Measurements from ENCODE around the gene NMNAT2. TPM values are rescaled to one million over a fixed set of nuclear protein-coding genes. Genes with fewer than 3 reads are reported as not detected.

NMNAT2 gene
- total RNA-seq, 1 donor from 2014 or later = 0.49 TPM

GRCh38 chr1:183296782-183297181, 121.4 kb downstream of the NMNAT2 start:
- Mint-ChIP-seq H3K27me3 (ENCODE audit: insufficient read depth, low read depth) (peaks cover 4% of the 10 kb centered on the region), H3K4me3 (no peak overlapping the region), H3K9me3 (no peaks in the 10 kb centered on the region), H3K4me1 (peaks cover 10% of the 10 kb centered on the region), H3K27ac (no peak overlapping the region), H3K36me3 (no peaks in the 10 kb centered on the region)
- H2AFZ ChIP-seq (replicated peaks) = no peak overlapping the region
- peaks cover 18% of the 10 kb centered on the region for H3K4me1 ChIP-seq
- H3K27me3 ChIP-seq = no peaks in the 10 kb centered on the region
- H3F3A ChIP-seq (ENCODE audit: low read depth) = no peaks in the 10 kb centered on the region
- H3K27ac ChIP-seq = no peak overlapping the region
- no peak overlapping the region for H3K9ac ChIP-seq
- no peak overlapping the region for H3K4me3 ChIP-seq
- TF ChIP-seq CTCF (IDR thresholded peaks at IDR 0.05) (no peak), EZH2phosphoT487 (IDR thresholded peaks at IDR 0.05) (no peak)
- H3K36me3 ChIP-seq = no peaks in the 10 kb centered on the region
- H3K9me3 ChIP-seq (ENCODE audit: low read depth) = no peaks in the 10 kb centered on the region
- H3K79me2 ChIP-seq (ENCODE audit: low read depth) = no peaks in the 10 kb centered on the region
- H4K20me1 ChIP-seq (ENCODE audit: low read depth) = no peaks in the 10 kb centered on the region
- no peak for DNase-seq (ENCODE audit: low spot score)
- no peak overlapping the region for H3K4me2 ChIP-seq

- H3K27me3 ChIP-seq = no peaks in the 10 kb centered on the region
- H3K36me3 ChIP-seq = no peaks in the 10 kb centered on the region
- TF ChIP-seq CTCF (IDR thresholded peaks at IDR 0.05) (no peak), EZH2 (IDR thresholded peaks at IDR 0.05) (no peak), EZH2phosphoT487 (IDR thresholded peaks at IDR 0.05) (no peak)
- DNase-seq (ENCODE audit: low spot score) = no peak
- no peak overlapping the region for H3K4me3 Mint-ChIP-seq
- H3K9me3 ChIP-seq (ENCODE audit: low read depth) = no peaks in the 10 kb centered on the region
- H3K4me3 ChIP-seq = no peak overlapping the region
- H3K9ac ChIP-seq = no peak overlapping the region
- H3K4me2 ChIP-seq = no peak overlapping the region
- H3K4me1 ChIP-seq = peaks cover 18% of the 10 kb centered on the region
- H4K20me1 ChIP-seq (ENCODE audit: low read depth) = no peaks in the 10 kb centered on the region
- no peak overlapping the region for H2AFZ ChIP-seq (replicated peaks)
- H3F3A ChIP-seq (ENCODE audit: low read depth) = no peaks in the 10 kb centered on the region
- peaks cover 4% of the 10 kb centered on the region for H3K27me3 Mint-ChIP-seq (ENCODE audit: insufficient read depth, low read depth)
- H3K4me1 Mint-ChIP-seq = peaks cover 12% of the 10 kb centered on the region
- no peak overlapping the region for H3K27ac ChIP-seq
- H3K36me3 Mint-ChIP-seq = no peaks in the 10 kb centered on the region
- no peaks in the 10 kb centered on the region for H3K9me3 Mint-ChIP-seq
- H3K79me2 ChIP-seq (ENCODE audit: low read depth) = no peaks in the 10 kb centered on the region
- no peak overlapping the region for H3K27ac Mint-ChIP-seq
Measured at GRCh38 chr1:183295521-183295920, 122.7 kb downstream of the NMNAT2 start.

GRCh38 chr1:183293876-183294275, 124.3 kb downstream of the NMNAT2 start:
- Histone ChIP-seq H3K79me2 (ENCODE audit: low read depth) (no peaks in the 10 kb centered on the region), H3K36me3 (no peaks in the 10 kb centered on the region), H3K4me1 (peaks cover 18% of the 10 kb centered on the region), H3K9me3 (ENCODE audit: low read depth) (no peaks in the 10 kb centered on the region), H3K27ac (no peak overlapping the region), H3F3A (ENCODE audit: low read depth) (no peaks in the 10 kb centered on the region), H3K9ac (no peak overlapping the region), H3K4me3 (no peak overlapping the region), H3K4me2 (no peak overlapping the region), H3K27me3 (no peaks in the 10 kb centered on the region), H4K20me1 (ENCODE audit: low read depth) (no peaks in the 10 kb centered on the region), H2AFZ (replicated peaks) (peak overlapping the region; percentile 47)
- Mint-ChIP-seq H3K36me3 (no peaks in the 10 kb centered on the region), H3K4me1 (peaks cover 14% of the 10 kb centered on the region), H3K4me3 (no peak overlapping the region), H3K9me3 (no peaks in the 10 kb centered on the region), H3K27ac (no peak overlapping the region), H3K27me3 (ENCODE audit: insufficient read depth, low read depth) (peaks cover 2% of the 10 kb centered on the region)
- DNase-seq (ENCODE audit: low spot score) = peak; percentile 16
- no peak for TF ChIP-seq CTCF (IDR thresholded peaks at IDR 0.05)
- no peak for TF ChIP-seq EZH2 (IDR thresholded peaks at IDR 0.05)
- TF ChIP-seq EZH2phosphoT487 (IDR thresholded peaks at IDR 0.05) = no peak
